B cell (primary cell): ENCODE measurements around the gene SGCA. TPM values are rescaled to one million over a fixed set of nuclear protein-coding genes. Genes with fewer than 3 reads are reported as not detected.
A peak's percentile ranks its signal among the peaks of the same experiment; 100 is the strongest.

Experiments used
- ATAC-seq: fragments of 200-7000 bp; cut with Tn5 transposase; one replicate; pipeline ENCODE4 v1.10.0; 2021; ENCODE audit warnings: low read depth, mild to moderate bottlenecking, moderate number of reproducible peaks, moderate library complexity
- CTCF ChIA-PET: fragments of 350-600 bp; sonication (Branson Sonifier 250); formaldehyde crosslinking; loops from one replicate; lab custom pipeline; 2021; ENCODE audit warnings: antibody characterized with exemption, inconsistent platforms; lab: Charles Lee
- POLR2A ChIA-PET: fragments of 350-600 bp; sonication (Branson Sonifier 250); formaldehyde crosslinking; loops from one replicate; lab custom pipeline; 2021; ENCODE audit warnings: antibody characterized with exemption; lab: Charles Lee
- DNase-seq: peaks from one replicate; pipeline ENCODE4 v3.0.0; 2013
- H2AFZ ChIP-seq: 2 replicates; pipeline ENCODE4 v1.6.1; 2012; ENCODE audit warnings: mild to moderate bottlenecking, low read depth, low read length; ENCODE audit not compliant: insufficient read depth, poor library complexity, severe bottlenecking
- H3K27ac ChIP-seq, 2 donors: 1 replicate in 1 of 2; 2 replicates in 1 of 2; pipeline ENCODE4 v1.5.1; 2012 to 2013; ENCODE audit warnings: low read length in 2 of 2, mild to moderate bottlenecking in 2 of 2, moderate library complexity in 1 of 2
- H3K27me3 ChIP-seq, 4 experiments: fragments of 200-600 bp in 1 of 4; sonication (generic) in 1 of 4; replicated peaks in 1 of 4; 1 replicate in 2 of 4; 2 replicates in 2 of 4; pipeline versions ENCODE4 v1.6.1 to v1.7.0; 2013 to 2016; ENCODE audit warnings: low read length in 3 of 4, mild to moderate bottlenecking in 2 of 4, mixed read lengths in 1 of 4, moderate library complexity in 1 of 4; ENCODE audit not compliant: insufficient read depth in 4 of 4, control insufficient read depth in 3 of 4; ENCODE audit errors: control extremely low read depth in 1 of 4
- H3K36me3 ChIP-seq, 2 experiments: replicated peaks in 1 of 2; 1 replicate in 1 of 2; 2 replicates in 1 of 2; pipeline versions ENCODE4 v1.6.1 to v1.7.1; 2013; ENCODE audit warnings: low read length in 1 of 2; ENCODE audit not compliant: insufficient read depth in 2 of 2, control insufficient read depth in 1 of 2; ENCODE audit errors: control extremely low read depth in 1 of 2, extremely low read depth in 1 of 2
- H3K4me1 ChIP-seq, 2 donors: fragments of 200-600 bp in 1 of 2; sonication (generic) in 1 of 2; 1 replicate in 1 of 2; 2 replicates in 1 of 2; pipeline versions ENCODE4 v1.5.1 to v1.6.1; 2013 to 2017; ENCODE audit warnings: low read length in 2 of 2; ENCODE audit not compliant: control insufficient read depth in 2 of 2, insufficient read depth in 2 of 2
- H3K4me2 ChIP-seq: replicated peaks from 2 replicates; pipeline ENCODE3; 2012; ENCODE audit warnings: mild to moderate bottlenecking, low read depth, low read length; ENCODE audit not compliant: poor library complexity, severe bottlenecking
- H3K4me3 ChIP-seq, 5 experiments: fragments of 200-600 bp in 1 of 5; sonication (generic) in 1 of 5; 1 replicate in 3 of 5; 2 replicates in 2 of 5; pipeline versions ENCODE4 v1.5.1 to v1.7.0; 2011 to 2016; ENCODE audit warnings: low read length in 4 of 5, mild to moderate bottlenecking in 4 of 5, low read depth in 2 of 5, control low read depth in 1 of 5, moderate library complexity in 1 of 5; ENCODE audit not compliant: insufficient read depth in 1 of 5; ENCODE audit errors: control extremely low read depth in 1 of 5, extremely low read depth in 1 of 5
- H3K79me2 ChIP-seq: fragments of 200-600 bp; sonication (generic); one replicate; pipeline ENCODE4 v1.6.0; 2016; ENCODE audit warnings: low read length; ENCODE audit not compliant: control insufficient read depth, insufficient read depth
- H3K9ac ChIP-seq: fragments of 200-600 bp; sonication (generic); 2 replicates; pipeline ENCODE4 v1.6.1; 2017; ENCODE audit warnings: mild to moderate bottlenecking, low read length, moderate library complexity
- H3K9me3 ChIP-seq, 3 donors: one replicate each; pipeline versions ENCODE4 v1.6.1 to v1.7.1; 2013; ENCODE audit warnings: low read length in 2 of 3; ENCODE audit not compliant: control insufficient read depth in 2 of 3, insufficient read depth in 1 of 3; ENCODE audit errors: control extremely low read depth in 1 of 3
- H4K20me1 ChIP-seq: 2 replicates; pipeline ENCODE4 v1.6.0; 2012; ENCODE audit warnings: mild to moderate bottlenecking, low read length; ENCODE audit not compliant: insufficient read depth, control insufficient read depth, poor library complexity, severe bottlenecking
- H3K27ac Mint-ChIP-seq: one replicate; pipeline ENCODE4 v1.8.0; 2021; ENCODE audit warnings: mixed read lengths
- H3K27me3 Mint-ChIP-seq: one replicate; pipeline ENCODE4 v1.8.0; 2021; ENCODE audit warnings: mixed read lengths
- H3K4me1 Mint-ChIP-seq: one replicate; pipeline ENCODE4 v1.8.0; 2021; ENCODE audit warnings: mixed read lengths
- H3K4me3 Mint-ChIP-seq: one replicate; pipeline ENCODE4 v1.8.0; 2021; ENCODE audit warnings: mixed read lengths
- H3K9me3 Mint-ChIP-seq: one replicate; pipeline ENCODE4 v1.8.0; 2022; ENCODE audit warnings: mixed read lengths; ENCODE audit not compliant: insufficient read depth
- EZH2 ChIP-seq: IDR thresholded peaks from 2 replicates; pipeline ENCODE4 v1.6.1; 2012; ENCODE audit warnings: borderline replicate concordance, low read depth, mild to moderate bottlenecking, moderate library complexity, low read length; ENCODE audit not compliant: insufficient read depth, poor library complexity, severe bottlenecking
- WGBS: methylation state at CpG from one replicate; pipeline ENCODE4 v1.1.5; 2013; ENCODE audit warnings: missing lambda C conversion rate; ENCODE audit not compliant: insufficient coverage; 5-methylcytosine and 5-hydroxymethylcytosine counted together
- intact Hi-C: fragments of 100-400 bp; cut with micrococcal nuclease; formaldehyde crosslinking; loops from one replicate; pipeline ENCODE4 v1.10.0; 2022
- polyA plus RNA-seq: library from polyadenylated mRNA; depleted of rRNA; stranded (reverse); fragments of >200 nt; gene quantifications from 2 replicates; pipeline ENCODE4 v1.2.3, GENCODE V29; 2012
- total RNA-seq, 2 donors: library from RNA; stranded (reverse); fragments of 120-200 nt in 1 of 2; gene quantifications; 1 replicate in 1 of 2; 2 replicates in 1 of 2; pipeline versions ENCODE4 v1.2.3 to v1.2.4, GENCODE V29; 2013 to 2022
- TF ChIP-seq, protein P1 (sequence below): fragments of 200-600 bp; IDR thresholded peaks from one replicate; pipeline ENCODE4 v1.8.0; 2022; ENCODE audit warnings: antibody characterized with exemption, mild to moderate bottlenecking

Gene SGCA
- total and polyA plus RNA-seq, 2 donors (not counting 1 experiment from before 2014, with no cell fraction given) = 4.4 to 4.5 TPM

GRCh38 chr17:50139950-50140885 is 25.6 kb upstream of the SGCA start:
- Mint-ChIP-seq H3K27me3 (no peaks in the 10 kb centered on the region), H3K4me3 (peak overlapping the region; percentile 64), H3K27ac (peak overlapping the region; percentile 81), H3K9me3 (no peaks in the 10 kb centered on the region), H3K4me1 (peaks cover 61% of the 10 kb centered on the region)
- intact Hi-C loops = loop anchor here (1.0 to 2.0 kb wide), 4 partner anchors 8 to 59 kb away; no protein-coding TSS in a partner anchor
- Histone ChIP-seq H3K9me3 (no peaks in the 10 kb centered on the region), H2AFZ (no peak overlapping the region), H3K36me3 (peaks cover 5 to 98% of the 10 kb centered on the region in 2 experiments), H3K4me1 (peaks cover 51 to 60% of the 10 kb centered on the region in 2 donors), H3K79me2 (peaks cover 58% of the 10 kb centered on the region), H3K4me3 (no peak overlapping the region), H3K27ac (peak overlapping the region in 1 of 2 donors; percentile 48), H3K4me2 (peak overlapping the region; percentile 63), H4K20me1 (peaks cover 100% of the 10 kb centered on the region), H3K27me3 (no peaks in the 10 kb centered on the region), H3K9ac (no peak overlapping the region)
- ATAC-seq (peak; percentile 83), DNase-seq (peak; percentile 85)
- no peak for TF ChIP-seq EZH2
- TF ChIP-seq, protein P1, sequence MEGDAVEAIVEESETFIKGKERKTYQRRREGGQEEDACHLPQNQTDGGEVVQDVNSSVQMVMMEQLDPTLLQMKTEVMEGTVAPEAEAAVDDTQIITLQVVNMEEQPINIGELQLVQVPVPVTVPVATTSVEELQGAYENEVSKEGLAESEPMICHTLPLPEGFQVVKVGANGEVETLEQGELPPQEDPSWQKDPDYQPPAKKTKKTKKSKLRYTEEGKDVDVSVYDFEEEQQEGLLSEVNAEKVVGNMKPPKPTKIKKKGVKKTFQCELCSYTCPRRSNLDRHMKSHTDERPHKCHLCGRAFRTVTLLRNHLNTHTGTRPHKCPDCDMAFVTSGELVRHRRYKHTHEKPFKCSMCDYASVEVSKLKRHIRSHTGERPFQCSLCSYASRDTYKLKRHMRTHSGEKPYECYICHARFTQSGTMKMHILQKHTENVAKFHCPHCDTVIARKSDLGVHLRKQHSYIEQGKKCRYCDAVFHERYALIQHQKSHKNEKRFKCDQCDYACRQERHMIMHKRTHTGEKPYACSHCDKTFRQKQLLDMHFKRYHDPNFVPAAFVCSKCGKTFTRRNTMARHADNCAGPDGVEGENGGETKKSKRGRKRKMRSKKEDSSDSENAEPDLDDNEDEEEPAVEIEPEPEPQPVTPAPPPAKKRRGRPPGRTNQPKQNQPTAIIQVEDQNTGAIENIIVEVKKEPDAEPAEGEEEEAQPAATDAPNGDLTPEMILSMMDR = peak; percentile 92
- CTCF ChIA-PET = interaction anchor here (0.7 to 3.8 kb wide), 12 partner anchors 9 to 143 kb away, joined by 3 to 79 read pairs (median 6); partner anchors contain the start of genes PPP1R9B and SAMD14
- POLR2A ChIA-PET = interaction anchor here (0.8 to 1.9 kb wide), 6 partner anchors 9 to 25 kb away, joined by 3 to 9 read pairs (median 5); partner anchors contain the start of gene SAMD14
- 29% methylated on average over 12 of the region's 19 CpGs for WGBS
